ENCODE data around the gene DUS2. TPM values are rescaled to one million over a fixed set of nuclear protein-coding genes. Genes with fewer than 3 reads are reported as not detected.
"Not testable (repeated sequence)": the region's sequence is repeated elsewhere in the genome, so short reads cannot be mapped to it uniquely, and the experiment has no call there.

Gene DUS2
- total RNA-seq, 4 donors from 2014 or later: 9.2 to 13.1 (median 11.2) TPM

GRCh38 chr16:68109156-68109555 is 86.1 kb downstream of the DUS2 start:
- not testable (repeated sequence) for H3K36me3 ChIP-seq

GRCh38 chr16:68110611-68111010 is 87.5 kb downstream of the DUS2 start:
- H3K27me3 ChIP-seq; in situ Hi-C loops (cut with MboI; ENCODE audit: low pct_ligation_motif_present in 1 of 4, low pct_unique_long_range_greater_than_20kb in 1 of 4, low sequenced_read_pairs in 3 of 4); intact Hi-C loops (cut with DNase I; ENCODE audit: low total_unique reads); DNase-seq; H3K27ac ChIP-seq; H3K4me3 ChIP-seq; H3K36me3 ChIP-seq: not testable (repeated sequence)
- Histone ChIP-seq H3K4me1 (peaks cover 0 to 19% (median 5%) of the 10 kb centered on the region in 4 donors), H3K9me3 (peaks cover 0 to 14% of the 10 kb centered on the region in 2 donors)
- 94 to 95% methylated on average over 2 of the region's 2 CpGs for WGBS, 2 donors (ENCODE audit: low coverage in 1 of 2)

More at GRCh38 chr16:68109156-68109555, 86.1 kb downstream of the DUS2 start:
- H3K27ac ChIP-seq; in situ Hi-C loops (cut with MboI; ENCODE audit: low pct_ligation_motif_present in 1 of 4, low pct_unique_long_range_greater_than_20kb in 1 of 4, low sequenced_read_pairs in 3 of 4); H3K4me3 ChIP-seq; intact Hi-C loops (cut with DNase I; ENCODE audit: low total_unique reads); H3K27me3 ChIP-seq; DNase-seq: not testable (repeated sequence)
- Histone ChIP-seq H3K4me1 (peaks cover 0 to 16% (median 5%) of the 10 kb centered on the region in 4 donors), H3K9me3 (peaks cover 0 to 14% of the 10 kb centered on the region in 2 donors)
- WGBS, 2 donors (ENCODE audit: low coverage in 1 of 2): 97 to 100% methylated on average over 3 to 5 of the region's 5 CpGs

GRCh38 chr16:68111379-68111778 is 88.3 kb downstream of the DUS2 start:
- no peak for DNase-seq
- TF ChIP-seq POLR2AphosphoS5 (IDR thresholded peaks at IDR 0.05): no peak
- TF ChIP-seq EP300 (IDR thresholded peaks at IDR 0.05; ENCODE audit: low read depth): no peak
- TF ChIP-seq POLR2A (IDR thresholded peaks at IDR 0.05): no peak
- TF ChIP-seq CTCF (IDR thresholded peaks at IDR 0.05): no peak
- intact Hi-C loops (cut with DNase I; ENCODE audit: low total_unique reads) (no loop called here), in situ Hi-C loops (cut with MboI; ENCODE audit: low pct_ligation_motif_present in 1 of 4, low pct_unique_long_range_greater_than_20kb in 1 of 4, low sequenced_read_pairs in 3 of 4) (no loop called here)
- Histone ChIP-seq H3K27me3 (no peaks in the 10 kb centered on the region), H3K27ac (no peak overlapping the region), H3K4me3 (no peak overlapping the region), H3K4me1 (peaks cover 0 to 26% (median 5%) of the 10 kb centered on the region in 4 donors), H3K9me3 (peaks cover 0 to 14% of the 10 kb centered on the region in 2 donors), H3K36me3 (no peaks in the 10 kb centered on the region)
- 93% methylated on average over 2 of the region's 2 CpGs; no CpG with 5 or more reads in 1 of the 2 donors for WGBS, 2 donors (ENCODE audit: low coverage in 1 of 2)

GRCh38 chr16:68113059-68113761 is 90.1 kb downstream of the DUS2 start:
- 85% methylated on average over 5 of the region's 5 CpGs; no CpG with 5 or more reads in 1 of the 2 donors for WGBS, 2 donors (ENCODE audit: low coverage in 1 of 2)
- intact Hi-C loops (cut with DNase I; ENCODE audit: low total_unique reads): no loop called here
- no peak for DNase-seq

More at GRCh38 chr16:68113059-68113761, 90.1 kb downstream of the DUS2 start:
- no peaks in the 10 kb centered on the region for H3K36me3 ChIP-seq
- H3K4me3 ChIP-seq: no peak overlapping the region
- peaks cover 0 to 11% of the 10 kb centered on the region in 2 donors for H3K9me3 ChIP-seq
- no peaks in the 10 kb centered on the region for H3K27me3 ChIP-seq
- no peak overlapping the region for H3K27ac ChIP-seq
- TF ChIP-seq EP300 (IDR thresholded peaks at IDR 0.05; ENCODE audit: low read depth): no peak
- no peak for TF ChIP-seq POLR2AphosphoS5 (IDR thresholded peaks at IDR 0.05)
- TF ChIP-seq POLR2A (IDR thresholded peaks at IDR 0.05): no peak
- no peak for TF ChIP-seq CTCF (IDR thresholded peaks at IDR 0.05)
- H3K4me1 ChIP-seq: peaks cover 0 to 21% (median 0%) of the 10 kb centered on the region in 4 donors
- in situ Hi-C loops (cut with MboI; ENCODE audit: low pct_ligation_motif_present in 1 of 4, low pct_unique_long_range_greater_than_20kb in 1 of 4, low sequenced_read_pairs in 3 of 4): no loop called here
